ENCODE results near the gene PGK1. TPM values are rescaled to one million over a fixed set of nuclear protein-coding genes. Genes with fewer than 3 reads are reported as not detected.

The PGK1 gene
- total and polyA plus RNA-seq, 2 experiments from 2014 or later, result 249 to 336 TPM

DNA sequence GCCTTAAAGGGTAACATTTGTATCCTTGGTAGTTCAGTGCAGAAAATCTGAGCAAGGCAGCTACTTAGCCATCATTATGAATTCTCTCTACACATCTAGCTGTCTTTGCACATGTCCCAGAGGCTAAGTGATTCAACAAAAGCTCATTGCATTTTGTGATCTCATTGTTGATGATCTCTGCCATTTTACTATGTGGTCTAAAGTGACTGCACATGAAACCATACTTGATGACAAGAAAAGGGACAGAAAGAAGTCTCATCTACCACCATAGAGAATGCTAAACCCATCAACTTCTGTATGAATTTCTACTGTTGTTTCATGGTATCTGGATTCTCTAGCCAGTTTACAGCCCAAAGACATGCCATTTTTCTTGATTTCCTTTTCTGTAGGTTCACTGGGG, 5.9 kb upstream of the PGK1 start (continued):
- TF ChIP-seq ZNF331 (CRISPR knock-in tag; IDR thresholded peaks at IDR 0.05; ENCODE audit: low read depth) (no peak), REST (IDR thresholded peaks at IDR 0.05; ENCODE audit: unreplicated experiment) (no peak), EZH2phosphoT487 (IDR thresholded peaks at IDR 0.05; ENCODE audit: unreplicated experiment) (no peak), CTCF (conservative IDR thresholded peaks at IDR 0.05; ENCODE audit: low read depth in 2 of 2) (no peak), STAT1 (IDR thresholded peaks at IDR 0.05; ENCODE audit: unreplicated experiment) (no peak), EZH2 (IDR thresholded peaks at IDR 0.05; ENCODE audit: low read depth, unreplicated experiment) (no peak)

DNA sequence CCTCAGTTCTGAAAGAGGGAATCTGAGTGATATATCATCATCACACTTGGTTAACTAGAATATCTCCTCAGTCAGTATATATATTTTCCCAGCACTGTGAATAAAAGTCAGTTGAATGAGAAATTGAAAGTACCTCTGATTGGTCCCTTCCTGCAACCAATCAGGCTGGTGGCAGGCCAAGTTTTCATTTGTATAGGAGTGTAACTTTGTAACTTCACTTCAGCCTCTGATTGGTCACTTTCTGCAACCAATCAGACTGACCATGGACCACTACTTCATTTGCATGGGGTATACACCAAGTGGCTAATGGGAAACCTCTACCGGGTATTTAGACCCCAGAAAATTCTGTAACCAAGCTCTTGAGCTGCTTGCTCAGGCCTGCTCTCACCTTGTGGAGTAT, 2.0 kb upstream of the PGK1 start:
- H3K4me1 Mint-ChIP-seq, result peaks cover 23% of the 10 kb centered on the region
- peaks cover 19% of the 10 kb centered on the region for H3K36me3 Mint-ChIP-seq (ENCODE audit: low read depth)
- H3K79me2 ChIP-seq (replicated peaks; ENCODE audit: insufficient read depth), result peaks cover 30% of the 10 kb centered on the region
- 0 out of 2 replicates have a peak, but pooled peaks cover 3% of the 10 kb centered on the region for H3F3A ChIP-seq (replicated peaks; ENCODE audit: low read depth)
- H3K27ac ChIP-seq (ENCODE audit: low read depth), result no peak overlapping the region
- no peak overlapping the region for H3K4me2 ChIP-seq
- H3K4me3 Mint-ChIP-seq, result no peak overlapping the region
- peaks cover 11% of the 10 kb centered on the region; the same call in 1 of the 2 replicates for H4K20me1 ChIP-seq (replicated peaks; ENCODE audit: insufficient read depth)
- DNase-seq (ENCODE audit: low spot score) (no peak), ATAC-seq (no peak)
- H3K27ac Mint-ChIP-seq, result no peak overlapping the region
- H2AFZ ChIP-seq, result no peak overlapping the region
- H3K27me3 Mint-ChIP-seq (ENCODE audit: insufficient read depth, low read depth, poor library complexity), result peaks cover 3% of the 10 kb centered on the region
- no peaks in the 10 kb centered on the region for H3K9me2 ChIP-seq (ENCODE audit: insufficient read depth)
- H3K4me1 ChIP-seq (ENCODE audit: insufficient read depth), result peaks cover 18% of the 10 kb centered on the region
- H3K9me3 Mint-ChIP-seq, result no peaks in the 10 kb centered on the region
- no peaks in the 10 kb centered on the region for H3K36me3 ChIP-seq (ENCODE audit: insufficient read depth)
- no peak overlapping the region for H3K4me3 ChIP-seq
- H3K27me3 ChIP-seq (ENCODE audit: insufficient read depth), result no peaks in the 10 kb centered on the region
- TF ChIP-seq ZNF114 (CRISPR knock-in tag; IDR thresholded peaks at IDR 0.05), result no peak
- TF ChIP-seq ZNF331 (CRISPR knock-in tag; IDR thresholded peaks at IDR 0.05; ENCODE audit: low read depth), result no peak
- TF ChIP-seq STAT1 (IDR thresholded peaks at IDR 0.05; ENCODE audit: unreplicated experiment), result no peak
- TF ChIP-seq EZH2phosphoT487 (IDR thresholded peaks at IDR 0.05; ENCODE audit: unreplicated experiment), result no peak
- TF ChIP-seq JUNB (IDR thresholded peaks at IDR 0.05; ENCODE audit: unreplicated experiment), result no peak
- TF ChIP-seq EZH2 (IDR thresholded peaks at IDR 0.05; ENCODE audit: low read depth, unreplicated experiment), result no peak
- TF ChIP-seq CTCF (conservative IDR thresholded peaks at IDR 0.05; ENCODE audit: low read depth in 2 of 2), result no peak
- TF ChIP-seq CREB1 (CRISPR knock-in tag; IDR thresholded peaks at IDR 0.05; ENCODE audit: low read depth), result no peak
- no peak for TF ChIP-seq ZNF462 (CRISPR knock-in tag; IDR thresholded peaks at IDR 0.05)
